22Rv1 (cell line): ENCODE measurements around the gene CCDC174.

Experiments used
- H3K27ac ChIP-seq: fragments of 450-650 bp; 2 replicates; pipeline ENCODE4 v1.5.1; 2017
- CTCF ChIP-seq: fragments of 450-650 bp; IDR thresholded peaks from 2 replicates; pipeline ENCODE4 v1.5.1; 2017; ENCODE audit warnings: mild to moderate bottlenecking
- ZFX ChIP-seq: fragments of 450-650 bp; IDR thresholded peaks from 2 replicates; pipeline ENCODE4 v1.6.1; 2017; ENCODE audit warnings: antibody characterized with exemption, borderline replicate concordance

CCDC174 gene

DNA sequence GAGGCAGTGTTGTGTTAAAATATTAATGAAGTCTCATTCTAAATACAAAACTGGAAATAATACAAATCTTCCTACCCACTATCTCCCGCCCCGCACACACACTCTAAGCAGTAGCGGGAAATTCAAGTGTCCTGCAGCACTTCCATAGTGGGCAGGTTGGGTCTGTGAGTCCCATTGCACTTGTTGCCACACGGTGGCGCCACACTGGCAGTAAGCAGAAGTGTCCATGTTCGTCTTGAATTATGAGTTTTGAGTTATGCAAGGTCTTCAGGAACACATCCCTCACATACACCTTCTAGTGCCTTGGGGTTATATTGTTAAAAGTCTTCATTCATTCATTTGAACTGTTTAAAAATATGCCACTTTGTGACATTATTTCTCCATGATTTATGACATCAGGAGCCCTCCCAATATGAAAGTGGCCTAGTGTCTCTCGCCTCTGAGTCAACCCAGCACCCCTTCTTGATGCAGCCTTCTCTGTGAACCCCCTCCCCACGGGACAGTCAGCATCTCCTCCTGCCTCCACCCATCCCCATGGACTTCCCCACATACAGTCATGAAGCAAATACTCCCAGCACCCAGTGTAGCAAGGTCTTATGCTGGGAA, 17.6 kb upstream of the CCDC174 start:
- H3K27ac ChIP-seq = no peak overlapping the region
- no peak for TF ChIP-seq ZFX
- TF ChIP-seq CTCF = peak; percentile 90

- no peak for TF ChIP-seq CTCF
- H3K27ac ChIP-seq = no peak overlapping the region
Measured at GRCh38 chr3:14634763-14635400, 16.7 kb upstream of the CCDC174 start.

DNA sequence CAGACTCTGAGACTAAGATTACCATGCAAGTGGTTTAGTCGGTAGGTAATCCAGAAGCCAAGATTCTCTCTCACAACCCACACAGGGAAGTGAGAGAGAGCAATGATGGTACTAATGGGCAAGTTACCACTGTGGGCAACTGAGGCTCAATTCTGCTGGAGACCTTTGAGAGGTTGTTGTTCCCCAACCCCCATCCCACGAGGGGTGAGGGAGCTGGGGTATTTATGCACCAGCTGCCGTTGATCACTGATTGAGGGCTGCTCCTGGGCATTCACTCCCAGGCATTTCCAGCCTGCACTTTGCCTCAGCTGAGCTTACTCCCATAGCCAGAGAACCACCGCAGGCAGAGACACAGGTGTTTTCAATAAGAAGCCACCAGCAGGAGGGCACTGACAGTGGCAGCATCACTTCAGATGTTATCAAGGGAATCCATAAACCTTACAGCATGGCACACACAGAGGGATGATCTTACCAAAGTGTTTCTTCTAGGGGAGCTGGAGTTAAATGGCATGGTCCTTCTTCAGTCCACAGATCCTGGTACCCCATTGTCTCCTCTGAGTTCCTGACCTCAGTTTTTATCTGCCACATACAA, 15.0 kb upstream of the CCDC174 start:
- H3K27ac ChIP-seq = no peak overlapping the region
- no peak for TF ChIP-seq CTCF
- no peak for TF ChIP-seq ZFX

GRCh38 chr3:14640157-14640562, 11.4 kb upstream of the CCDC174 start:
- no peak overlapping the region for H3K27ac ChIP-seq
- TF ChIP-seq ZFX (no peak), CTCF (no peak)

DNA sequence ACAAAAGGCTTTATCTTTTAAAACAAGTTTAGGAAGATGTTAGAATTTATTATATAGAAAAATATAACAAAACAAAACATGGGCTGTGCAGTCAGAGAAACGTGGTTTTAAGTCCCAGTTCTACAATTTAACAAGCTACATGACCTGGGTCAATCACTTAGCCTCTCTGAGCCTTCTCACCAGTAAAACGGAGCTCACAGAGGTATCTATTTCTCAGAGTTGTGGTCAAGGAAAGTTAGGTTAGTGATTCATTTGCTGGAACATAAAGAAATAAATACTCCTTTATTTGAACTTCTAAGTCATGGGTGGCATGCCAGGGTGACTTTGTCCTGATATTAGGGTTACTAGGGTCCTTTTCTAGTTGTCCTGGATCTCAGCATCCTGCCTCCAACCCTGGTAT, 10.8 kb upstream of the CCDC174 start:
- H3K27ac ChIP-seq = no peak overlapping the region
- TF ChIP-seq ZFX = no peak
- no peak for TF ChIP-seq CTCF

DNA sequence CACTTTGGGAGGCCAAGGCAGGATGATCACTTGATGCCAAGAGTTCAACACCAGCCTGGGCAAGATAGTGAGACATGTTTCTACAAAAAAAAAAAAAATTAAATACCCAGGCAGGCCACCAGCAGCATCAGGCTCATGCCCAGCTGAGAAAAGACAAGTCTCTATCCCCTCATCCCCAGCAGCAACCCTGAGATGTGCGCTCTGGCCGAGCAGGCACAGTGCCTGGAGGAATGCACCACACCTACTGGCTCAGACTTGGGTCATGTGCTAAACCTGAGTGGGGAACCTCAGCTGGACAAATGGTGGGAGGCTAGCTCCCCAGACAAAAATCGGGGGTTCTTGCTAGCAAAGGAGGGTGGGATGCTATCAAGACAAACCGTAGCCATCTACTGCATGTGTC, 10.2 kb upstream of the CCDC174 start:
- no peak overlapping the region for H3K27ac ChIP-seq
- TF ChIP-seq CTCF = no peak
- TF ChIP-seq ZFX = no peak

GRCh38 chr3:14645453-14645852, 6.1 kb upstream of the CCDC174 start:
- no peak overlapping the region for H3K27ac ChIP-seq

More at GRCh38 chr3:14645453-14645852, 6.1 kb upstream of the CCDC174 start:
- TF ChIP-seq CTCF = no peak
- TF ChIP-seq ZFX = no peak
